HG02588 (cell line): ENCODE measurements around the gene CAPN2.
"Not testable (repeated sequence)": the region's sequence is repeated elsewhere in the genome, so short reads cannot be mapped to it uniquely, and the experiment has no call there.

Experiments used
- ATAC-seq: cut with Tn5 transposase; IDR thresholded peaks from one replicate; pipeline ENCODE4 v1.9.1; 2021; ENCODE audit warnings: mild to moderate bottlenecking, moderate library complexity; ENCODE audit not compliant: unreplicated experiment

CAPN2 gene

DNA sequence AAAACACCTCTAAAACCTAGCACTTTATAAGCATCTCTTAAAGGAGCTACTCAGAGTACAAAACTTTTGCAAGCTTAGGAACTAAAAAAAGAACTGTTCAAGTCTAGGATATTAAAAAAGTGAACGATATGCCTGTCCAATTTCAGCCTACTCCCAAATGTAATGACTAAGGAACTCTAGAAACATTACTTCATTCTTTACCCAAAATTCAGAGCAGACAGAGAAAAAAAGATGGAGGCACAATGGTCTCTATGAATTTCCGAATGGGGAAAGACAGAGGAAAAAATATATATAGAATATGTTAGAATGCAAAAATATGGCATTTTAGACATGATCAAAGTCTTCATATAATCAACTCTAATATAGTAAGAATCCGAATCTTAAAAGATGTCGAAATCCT is 72.2 kb downstream of the CAPN2 start:
- ATAC-seq: no peak

DNA sequence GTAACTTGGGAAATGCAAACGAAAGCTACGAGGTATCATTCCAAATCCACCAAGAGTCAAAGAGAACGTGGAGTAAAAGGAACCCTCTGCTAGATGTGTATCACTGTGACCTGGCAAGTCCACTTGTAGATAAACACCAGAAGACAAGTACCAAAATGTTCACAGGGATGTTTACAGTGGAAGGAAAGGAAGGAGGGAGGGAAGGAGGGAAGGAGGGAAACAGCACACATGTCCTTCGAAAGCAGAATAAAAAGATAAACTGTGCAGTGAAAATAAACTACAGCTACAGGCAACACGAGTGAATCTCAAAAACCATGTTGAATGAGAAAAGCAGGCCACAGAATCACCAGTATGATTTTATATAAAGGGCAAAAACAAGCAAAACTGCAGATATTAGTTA is 73.5 kb downstream of the CAPN2 start:
- no peak for ATAC-seq

DNA sequence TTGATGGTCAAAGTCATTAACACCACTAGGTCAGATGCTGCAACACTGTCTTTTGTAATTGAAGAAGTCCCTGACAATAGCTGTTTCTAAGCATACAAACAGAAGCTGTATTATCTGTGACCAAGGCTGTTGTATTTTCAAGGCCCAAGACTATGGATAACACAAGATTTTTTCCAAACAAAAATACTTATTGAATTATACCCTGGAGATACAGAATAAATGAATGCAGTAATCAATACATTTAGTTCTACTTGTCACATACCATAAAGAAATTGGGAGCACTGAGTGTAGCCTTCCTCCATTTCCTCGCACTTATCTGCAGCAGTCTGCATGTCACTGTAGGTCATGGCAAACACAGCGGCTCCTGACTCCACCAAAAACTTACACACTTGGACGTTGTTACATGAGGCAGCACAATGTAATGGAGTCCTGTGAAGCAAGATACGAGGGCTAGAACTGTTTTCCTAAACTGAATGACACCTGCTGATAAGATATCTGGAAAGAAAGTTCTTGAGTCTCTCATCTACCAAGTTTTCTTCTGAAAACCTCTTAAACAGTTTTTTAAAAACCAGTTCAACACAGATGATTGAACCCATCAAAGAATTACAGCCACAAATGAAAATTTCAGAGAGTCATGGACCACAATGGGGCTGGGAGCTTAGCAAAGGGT is 76.5 kb downstream of the CAPN2 start:
- no peak for ATAC-seq

DNA sequence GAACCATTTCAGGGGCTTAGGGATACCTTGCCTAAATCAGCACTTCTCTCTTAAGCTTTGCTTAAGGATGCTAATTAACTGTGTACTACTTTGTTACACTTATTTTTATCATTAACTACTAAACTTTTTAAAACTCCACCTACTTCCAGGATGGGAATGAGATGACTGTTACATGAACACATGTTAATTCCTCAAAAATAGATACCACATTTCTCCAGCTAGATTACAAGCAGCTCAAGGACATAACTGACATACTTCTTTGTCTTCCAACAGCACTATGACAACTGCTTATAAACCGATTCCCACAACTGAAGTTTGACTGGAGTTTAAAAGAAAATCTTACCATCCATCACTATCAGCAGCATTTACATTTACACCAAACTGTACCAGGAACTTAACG is 79.7 kb downstream of the CAPN2 start:
- no peak for ATAC-seq

DNA sequence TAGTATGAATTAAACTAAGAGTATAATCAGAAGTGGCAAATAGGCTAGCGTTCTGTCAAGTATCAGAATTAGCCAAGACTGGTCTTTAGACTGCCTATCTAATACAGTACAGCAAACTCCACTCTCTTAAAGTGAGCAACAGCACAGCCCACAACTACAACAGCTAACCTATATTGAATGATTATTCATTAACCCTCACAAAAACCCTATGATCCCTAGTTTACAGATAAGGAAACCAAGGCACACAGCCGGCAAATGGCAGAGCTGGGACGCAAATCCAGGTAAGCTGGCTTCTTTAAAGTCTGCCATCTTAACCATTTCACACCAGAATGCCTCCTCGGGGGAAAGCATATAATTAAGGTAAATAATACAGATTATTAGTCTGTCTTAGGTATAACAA is 81.4 kb downstream of the CAPN2 start:
- no peak for ATAC-seq

DNA sequence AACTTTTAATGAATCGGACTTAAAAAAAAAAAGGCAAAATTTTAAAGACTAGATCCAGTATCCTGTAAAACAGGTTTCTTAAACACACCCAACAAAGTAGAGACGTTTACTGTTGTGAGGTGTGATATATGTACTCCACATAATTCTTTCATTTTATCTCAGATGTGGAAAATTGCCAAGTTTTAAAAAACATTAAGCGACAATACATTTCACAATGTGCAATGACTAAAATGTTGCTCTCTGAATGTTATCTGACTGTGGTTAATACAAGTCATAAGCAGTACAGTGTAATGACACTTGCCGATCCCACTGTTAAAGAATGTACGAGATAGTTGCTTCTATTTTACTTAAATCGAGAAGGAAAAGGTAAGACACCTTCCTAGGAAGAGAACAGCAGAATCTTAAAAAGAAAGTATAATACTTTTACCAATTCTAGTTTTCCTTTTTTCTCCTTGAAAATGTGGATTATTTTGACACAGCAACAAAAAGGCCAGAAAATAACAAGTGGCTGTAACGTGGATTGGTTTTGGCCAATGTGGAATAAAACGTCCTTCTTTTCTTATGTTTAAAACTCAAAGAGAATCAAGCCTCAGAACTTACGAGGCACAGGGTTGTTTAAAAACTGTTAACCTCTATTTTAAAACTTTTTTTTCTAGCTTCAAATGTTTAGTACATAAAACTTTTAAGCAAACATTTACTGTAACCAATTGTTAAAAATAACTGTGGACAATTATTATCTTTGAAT is 82.0 kb downstream of the CAPN2 start:
- ATAC-seq: no peak

DNA sequence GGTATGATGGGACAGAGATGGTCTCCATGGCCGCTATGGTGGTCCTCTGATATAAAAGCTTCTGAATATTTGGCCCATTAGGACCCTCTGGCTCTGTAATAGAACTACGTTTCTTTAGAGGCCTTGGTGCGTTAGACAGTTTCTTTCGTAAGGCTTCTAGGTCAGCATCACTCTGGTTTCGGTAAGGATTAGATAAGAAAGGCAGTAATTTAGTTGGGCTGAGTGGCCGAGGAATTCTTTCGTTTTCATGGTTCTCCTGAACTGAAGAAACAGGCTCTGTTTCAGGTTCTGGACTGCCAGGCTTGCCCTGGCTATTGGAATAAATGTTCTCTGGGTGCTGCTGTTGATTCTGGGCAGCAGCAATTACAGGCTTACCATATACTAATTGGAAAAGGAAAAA is 83.9 kb downstream of the CAPN2 start:
- no peak for ATAC-seq

DNA sequence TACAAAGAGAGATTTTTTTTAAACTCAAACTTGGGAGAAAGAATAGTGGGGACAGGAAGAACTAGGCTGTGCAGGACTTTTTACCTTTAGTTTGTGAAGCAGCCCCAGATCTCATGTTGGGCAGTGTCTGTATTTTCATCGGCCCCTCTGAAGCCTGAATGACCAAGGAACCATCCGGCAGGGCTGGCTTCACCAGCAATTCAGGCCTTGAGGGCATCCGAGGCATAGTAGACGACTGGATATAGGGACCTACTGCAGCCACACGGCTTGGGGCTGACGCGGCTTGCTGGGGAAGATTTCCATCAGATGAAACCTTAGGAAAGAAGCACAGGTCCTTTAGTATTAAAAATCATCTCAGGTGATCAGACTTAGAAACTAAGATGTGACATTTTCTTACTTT is 89.7 kb downstream of the CAPN2 start:
- no peak for ATAC-seq

DNA sequence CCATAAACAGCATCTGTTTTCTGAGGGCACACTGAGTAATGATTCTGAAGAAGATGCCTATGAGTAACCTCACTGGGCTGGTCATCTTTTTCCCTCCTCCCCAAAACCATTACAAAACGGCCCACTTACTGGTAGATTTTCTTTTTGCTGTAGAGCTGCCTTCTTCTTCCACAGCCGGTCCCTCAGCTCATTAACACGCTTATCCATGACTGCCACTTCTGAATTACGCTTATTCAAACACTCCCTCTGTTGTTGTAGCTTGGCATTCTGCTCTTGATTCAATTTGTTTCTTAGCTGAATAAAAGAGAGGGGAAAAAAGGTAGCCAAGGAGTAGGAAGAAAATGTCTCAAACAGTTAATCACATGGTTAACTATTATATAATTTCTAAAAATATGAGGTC is 90.3 kb downstream of the CAPN2 start:
- no peak for ATAC-seq

DNA sequence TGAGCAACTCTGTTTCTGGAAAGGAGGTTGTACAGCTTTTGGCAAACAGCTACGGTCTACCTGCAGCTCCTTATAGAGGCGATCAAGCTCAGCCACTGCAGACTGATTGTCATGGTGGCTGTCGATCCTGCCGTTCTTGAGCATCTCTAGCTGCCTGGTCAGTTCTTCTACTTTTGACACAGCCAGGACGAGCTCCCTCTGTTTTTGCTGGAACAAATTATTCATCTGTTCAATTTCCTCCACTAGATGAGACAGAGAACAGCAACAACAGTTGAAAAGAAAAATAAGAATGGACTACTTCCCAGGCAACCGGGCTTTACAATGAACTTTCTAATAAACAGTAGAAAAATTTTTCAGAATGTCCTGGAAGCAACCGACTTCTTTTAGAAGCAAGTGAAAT is 90.9 kb downstream of the CAPN2 start:
- no peak for ATAC-seq

DNA sequence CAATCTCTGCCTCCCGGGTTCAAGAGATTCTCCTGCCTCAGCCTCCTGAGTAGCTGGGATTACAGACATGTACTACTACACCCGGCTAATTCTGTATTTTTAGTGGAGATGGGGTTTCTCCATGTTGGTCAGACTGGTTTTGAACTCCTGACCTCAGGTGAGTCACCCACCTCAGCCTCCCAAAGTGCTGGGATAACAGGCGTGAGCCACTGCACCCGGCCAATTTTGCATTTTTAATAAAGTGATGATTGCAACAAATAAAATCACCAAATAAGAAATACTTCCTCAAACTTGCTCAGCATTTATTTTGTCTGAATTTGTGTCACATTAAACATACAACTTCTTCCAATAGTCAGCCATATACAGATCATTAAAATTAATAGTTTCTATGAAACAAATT is 97.6 kb downstream of the CAPN2 start:
- not testable (repeated sequence) for ATAC-seq

DNA sequence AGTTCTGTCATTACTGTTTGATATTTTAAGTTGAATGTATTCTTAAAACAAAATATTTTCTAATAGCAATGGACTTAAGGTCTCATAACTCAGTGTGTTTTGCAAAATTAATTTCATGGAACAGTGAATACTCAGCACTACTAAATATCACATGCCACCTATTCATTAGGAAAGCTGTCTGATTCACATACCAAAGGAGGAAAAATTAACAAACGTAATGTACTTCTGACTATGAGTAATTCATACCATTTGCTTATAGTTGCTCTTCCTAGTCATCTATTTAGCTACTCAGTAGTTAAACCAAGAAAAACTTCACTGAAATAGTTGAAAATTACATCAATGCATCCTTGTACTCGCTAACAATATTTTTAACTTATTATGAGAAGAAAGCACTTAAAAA is 98.2 kb downstream of the CAPN2 start:
- no peak for ATAC-seq

DNA sequence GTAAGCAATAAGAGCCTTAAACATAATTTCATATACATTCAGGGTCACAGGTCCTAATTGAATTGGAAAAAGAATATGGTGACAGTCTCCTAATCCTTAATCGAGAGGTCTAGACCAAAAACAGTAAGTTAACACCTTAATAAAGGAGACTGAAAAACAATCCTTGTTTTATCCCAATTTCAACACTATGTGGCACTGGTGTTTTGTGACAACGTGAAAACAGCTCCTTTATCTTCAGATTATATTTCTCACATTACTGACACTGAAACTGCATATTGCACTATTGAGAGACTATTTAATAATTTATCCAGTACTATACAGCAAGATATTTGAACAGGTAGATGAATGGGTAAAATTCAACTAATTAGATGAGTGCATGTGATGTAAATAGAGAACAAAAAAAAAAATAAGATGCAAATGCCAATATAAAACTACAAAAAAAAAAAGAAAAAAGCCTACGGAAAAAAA is 99.3 kb downstream of the CAPN2 start:
- no peak for ATAC-seq

DNA sequence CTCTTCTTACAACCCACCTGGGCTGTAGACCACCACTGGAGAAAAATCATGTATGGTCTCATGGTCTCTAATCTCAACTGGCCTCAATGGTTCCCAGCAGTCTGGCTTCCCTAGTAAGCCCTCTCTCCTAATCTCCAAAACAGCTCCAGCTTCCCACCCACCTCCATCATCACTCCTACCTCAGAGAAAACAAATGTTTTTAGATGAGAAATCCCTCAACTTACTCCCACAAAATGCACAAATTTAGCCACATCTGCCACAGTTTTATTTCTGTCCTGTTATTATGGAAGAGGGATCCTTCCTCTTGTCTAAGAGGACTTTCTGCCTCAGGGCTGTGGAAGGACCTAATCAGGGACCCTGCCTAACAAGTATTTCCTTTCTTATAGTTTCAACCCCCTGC is 101.3 kb downstream of the CAPN2 start:
- no peak for ATAC-seq

DNA sequence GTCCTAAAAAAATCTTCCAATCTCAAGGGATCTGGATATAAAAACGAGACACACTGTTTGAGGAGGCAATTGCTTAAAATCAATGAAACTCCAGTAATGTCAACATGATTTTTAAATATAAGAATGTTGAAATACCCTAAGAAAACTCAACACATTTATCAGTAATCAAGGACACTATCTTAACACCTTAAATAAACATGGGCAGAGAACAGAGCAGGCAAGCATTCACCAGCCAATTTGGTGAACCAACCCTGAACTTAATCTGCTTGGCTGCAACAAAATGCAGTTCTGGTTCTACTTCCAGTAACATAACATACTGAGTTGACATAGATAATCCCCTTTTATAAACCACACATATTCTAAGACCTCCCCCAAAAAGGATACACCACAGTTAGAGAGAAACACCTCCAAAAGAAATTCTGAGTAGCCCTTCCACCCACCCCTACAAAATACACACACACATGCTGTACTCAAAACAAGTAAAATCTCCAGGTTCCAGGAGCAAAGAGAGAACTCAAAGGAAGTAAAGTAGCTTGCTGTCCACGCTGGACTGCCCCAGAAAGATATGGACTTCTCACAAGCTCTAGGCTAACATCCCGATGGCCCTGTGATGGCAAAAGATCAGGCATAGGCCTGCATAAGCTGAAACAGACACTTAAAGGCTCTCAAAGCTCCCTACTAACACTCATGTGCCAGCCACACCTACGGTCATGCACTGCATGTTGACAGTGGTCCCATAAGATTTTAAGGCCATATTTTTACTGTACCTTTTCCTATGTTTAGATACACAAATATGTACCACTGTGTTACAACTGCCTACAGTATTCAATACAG is 102.9 kb downstream of the CAPN2 start:
- ATAC-seq: no peak

DNA sequence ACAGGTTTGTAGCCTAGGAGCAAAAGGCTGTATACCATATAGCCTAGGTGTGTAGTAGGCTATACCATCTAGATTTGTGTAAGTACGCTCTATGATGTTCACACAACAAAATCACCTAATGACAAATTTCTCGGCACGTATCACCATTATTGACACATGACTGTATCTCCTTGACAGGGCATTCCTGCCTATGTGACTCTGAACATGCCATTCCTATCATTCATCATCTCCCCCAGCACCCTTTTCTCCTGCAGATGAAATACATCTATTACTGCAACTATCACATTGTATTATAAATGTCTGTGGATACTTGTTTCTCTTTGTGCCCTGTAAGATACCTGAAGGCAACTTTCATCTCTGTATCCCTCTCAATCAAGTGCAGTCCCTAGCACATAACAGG is 103.5 kb downstream of the CAPN2 start:
- ATAC-seq: no peak

DNA sequence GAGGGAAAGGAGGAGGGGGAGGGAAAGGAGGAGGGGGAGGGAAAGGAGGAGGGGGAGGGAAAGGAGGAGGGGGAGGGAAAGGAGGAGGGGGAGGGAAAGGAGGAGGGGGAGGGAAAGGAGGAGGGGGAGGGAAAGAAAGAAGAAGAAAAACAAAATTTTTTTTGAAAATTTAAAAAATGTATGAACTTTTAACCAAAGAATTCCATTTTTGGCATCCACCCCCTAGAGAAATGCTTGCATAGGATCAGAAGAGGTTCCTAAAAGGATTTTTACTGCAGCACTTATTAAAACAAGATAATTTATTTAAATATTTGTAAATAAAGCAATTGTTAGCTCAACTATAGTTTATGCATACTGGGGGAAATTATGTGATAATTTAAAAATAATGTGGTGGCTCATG is 104.9 kb downstream of the CAPN2 start:
- not testable (repeated sequence) for ATAC-seq

DNA sequence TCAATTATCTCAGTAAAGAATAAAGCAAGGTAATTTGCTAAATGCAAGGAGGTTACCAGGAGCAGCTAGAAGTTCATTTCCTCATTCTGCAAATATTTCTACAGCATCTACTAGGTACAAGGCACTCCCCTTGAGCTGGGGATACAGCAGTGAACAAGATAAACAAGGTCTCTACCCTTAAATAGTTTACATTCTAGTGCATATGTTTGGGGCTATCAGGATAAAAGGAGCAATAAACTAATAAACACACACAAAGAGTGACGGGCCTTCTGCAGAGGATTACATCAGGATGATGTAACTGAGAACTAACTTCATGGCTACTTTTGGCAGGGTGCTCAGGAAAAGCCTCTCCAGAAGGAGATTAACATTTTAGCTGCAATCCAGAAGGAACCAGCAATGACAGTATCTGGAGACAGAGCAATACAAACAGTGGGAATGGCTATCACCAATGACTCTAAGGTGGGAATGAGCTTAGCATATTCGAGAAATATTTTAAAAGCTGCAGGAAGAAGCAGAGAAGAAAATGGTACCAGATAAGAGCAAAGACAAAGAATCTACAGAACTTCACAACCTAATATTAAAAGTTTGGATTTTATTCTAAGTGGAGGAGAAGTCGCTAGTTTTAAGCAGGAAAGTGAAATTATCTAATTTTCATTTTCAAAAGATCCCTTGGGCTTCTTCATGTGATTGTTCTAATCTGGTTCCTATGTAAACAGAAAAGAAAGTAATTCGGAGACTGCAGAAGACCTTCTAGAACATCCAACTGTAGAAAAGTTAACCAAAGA is 107.6 kb downstream of the CAPN2 start:
- ATAC-seq: no peak

DNA sequence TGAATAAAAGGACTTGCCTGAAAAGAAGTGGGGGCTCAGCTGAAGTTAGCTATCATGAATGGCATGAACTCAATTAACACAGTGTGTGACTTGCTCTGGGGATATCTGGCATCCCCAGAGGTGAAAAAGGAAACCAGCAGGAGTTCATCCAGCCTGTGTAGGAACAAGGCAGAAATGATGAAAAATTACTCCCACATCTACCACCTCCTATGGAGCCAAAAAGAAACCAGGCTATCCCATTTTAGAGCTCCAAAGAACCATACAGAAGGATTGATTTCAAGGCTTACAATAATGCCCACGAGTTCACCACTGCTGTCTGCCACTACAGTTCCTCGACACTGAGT is 108.1 kb downstream of the CAPN2 start:
- ATAC-seq: no peak

DNA sequence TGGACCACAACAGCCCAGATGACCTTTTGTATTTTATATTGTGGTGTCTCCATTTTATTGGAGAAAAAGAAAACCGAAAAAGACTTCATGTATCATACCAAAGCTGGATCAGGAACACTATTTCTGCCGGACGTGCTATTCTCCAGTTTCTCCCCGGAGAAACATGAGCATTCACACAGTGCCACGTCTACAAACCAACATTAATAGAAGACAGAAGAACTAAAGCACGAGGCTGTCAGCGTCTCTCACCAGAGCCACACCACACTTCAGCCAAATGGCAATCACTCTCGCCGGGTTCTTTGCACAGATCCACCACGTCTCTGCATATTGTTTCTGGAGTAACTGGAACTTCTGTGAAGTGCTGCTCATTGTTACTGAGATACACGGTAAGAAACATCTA is 108.6 kb downstream of the CAPN2 start:
- ATAC-seq: no peak

DNA sequence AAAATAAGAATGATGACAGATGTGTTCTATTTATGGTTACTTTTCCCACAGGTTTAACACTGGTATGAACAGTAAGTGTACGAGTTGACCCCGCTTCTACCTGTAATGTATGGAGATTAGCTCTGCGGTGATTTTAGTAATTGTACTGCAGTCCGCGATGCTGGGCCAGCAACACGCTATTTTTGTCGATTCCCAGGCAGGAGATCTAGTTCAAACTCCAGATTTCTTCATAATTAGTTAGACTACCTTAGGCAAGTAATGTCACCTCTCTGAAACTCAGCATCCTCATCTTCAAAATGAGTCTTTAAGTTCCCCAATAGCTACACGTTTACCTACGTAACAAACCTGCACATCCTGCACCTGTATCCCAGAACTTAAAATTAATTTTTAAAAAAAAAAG is 111.9 kb downstream of the CAPN2 start:
- ATAC-seq: no peak
